Vagina (tissue), 2 donors: ENCODE results near the gene CMSS1. TPM values are rescaled to one million over a fixed set of nuclear protein-coding genes. Genes with fewer than 3 reads are reported as not detected.

Experiments used
- DNase-seq, 2 donors: peaks; one replicate each; pipeline ENCODE4 v3.0.0-alpha.2; 2017; ENCODE audit errors: extremely low spot score in 2 of 2
- H3K27ac ChIP-seq: fragments of 200-600 bp; sonication (generic); one replicate; pipeline ENCODE4 v1.5.1; 2019
- H3K27me3 ChIP-seq: fragments of 200-600 bp; sonication (generic); one replicate; pipeline ENCODE4 v1.5.1; 2019
- H3K36me3 ChIP-seq, 2 donors: fragments of 200-600 bp; sonication (generic); one replicate each; pipeline ENCODE4 v1.5.1; 2017 to 2019
- H3K4me1 ChIP-seq: fragments of 200-600 bp; sonication (generic); one replicate; pipeline ENCODE4 v1.5.1; 2019
- H3K4me3 ChIP-seq, 2 donors: fragments of 200-600 bp; sonication (generic); 1 replicate in 1 of 2; 2 replicates in 1 of 2; pipeline ENCODE4 v1.5.1; 2016 to 2019
- H3K9me3 ChIP-seq: fragments of 200-600 bp; sonication (generic); one replicate; pipeline ENCODE4 v1.5.1; 2019
- CTCF ChIP-seq, 3 experiments: fragments of 450-650 bp in 2 of 3; fragments of 200-600 bp in 1 of 3; sonication (generic) in 1 of 3; IDR thresholded peaks; one replicate each; pipeline ENCODE4 v1.5.1; 2017 to 2019; ENCODE audit warnings: antibody characterized with exemption in 3 of 3, mild to moderate bottlenecking in 2 of 3, moderate library complexity in 2 of 3
- POLR2A ChIP-seq, 2 donors: fragments of 450-650 bp; IDR thresholded peaks; one replicate each; pipeline ENCODE4 v1.6.1; 2017; ENCODE audit warnings: antibody characterized with exemption in 2 of 2, mild to moderate bottlenecking in 2 of 2, moderate library complexity in 2 of 2
- POLR2AphosphoS5 ChIP-seq, 2 donors: sonication (generic); formaldehyde crosslinking; IDR thresholded peaks; one replicate each; pipeline ENCODE4 v1.9.0; 2017; ENCODE audit warnings: antibody characterized with exemption in 2 of 2, mild to moderate bottlenecking in 2 of 2, low read depth in 1 of 2; ENCODE audit not compliant: insufficient read depth in 1 of 2
- intact Hi-C: fragments of 100-400 bp; cut with DNase I; formaldehyde crosslinking; loops from one replicate; pipeline ENCODE4 v1.15.1; 2023
- total RNA-seq: library from RNA; depleted of rRNA; stranded (reverse); fragments of >200 nt; gene quantifications from one replicate; pipeline ENCODE4 v1.2.3, GENCODE V29; 2016

The CMSS1 gene
- total RNA-seq, 1 donor from 2014 or later = 21.4 TPM

GRCh38 chr3:100106531-100107141 is 289.0 kb downstream of the CMSS1 start:
- TF ChIP-seq POLR2AphosphoS5 (IDR thresholded peaks at IDR 0.05; ENCODE audit: insufficient read depth in 1 of 2, low read depth in 1 of 2) = no peak
- TF ChIP-seq CTCF (IDR thresholded peaks at IDR 0.05) = no peak
- no peak for TF ChIP-seq POLR2A (IDR thresholded peaks at IDR 0.05)
- Histone ChIP-seq H3K9me3 (no peaks in the 10 kb centered on the region), H3K4me1 (peaks cover 57% of the 10 kb centered on the region), H3K36me3 (no peaks in the 10 kb centered on the region), H3K27me3 (no peaks in the 10 kb centered on the region), H3K27ac (peak overlapping the region; percentile 5), H3K4me3 (no peak overlapping the region)
- intact Hi-C loops = no loop called here
- no peak for DNase-seq

DNA sequence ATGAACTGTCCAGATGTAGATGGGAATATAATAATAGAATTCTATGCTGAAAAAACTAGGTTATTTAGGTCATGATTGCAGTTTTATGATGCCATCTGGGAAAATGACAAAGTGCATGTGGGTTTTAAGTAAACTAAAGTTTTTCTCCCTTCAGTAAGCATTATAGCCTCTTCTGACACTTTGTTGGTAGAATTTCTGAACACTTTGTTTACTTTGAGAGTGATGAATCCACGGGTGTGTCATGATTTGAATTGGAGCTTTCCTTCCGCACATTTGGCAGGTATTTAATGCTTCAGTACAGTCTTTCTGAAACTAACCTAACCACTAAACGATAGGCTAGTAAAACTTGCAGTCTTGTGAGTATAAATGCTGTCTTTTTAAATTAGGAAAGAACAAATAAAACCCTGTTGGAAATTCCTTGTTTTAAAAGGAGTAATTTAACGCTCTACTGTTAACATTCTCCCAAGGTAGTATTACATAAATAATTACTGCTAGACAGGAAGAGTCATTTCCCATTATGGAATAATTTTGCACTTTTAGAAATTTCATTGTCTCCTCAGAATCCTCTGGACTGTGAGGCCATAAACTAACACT is 289.7 kb downstream of the CMSS1 start:
- Histone ChIP-seq H3K4me3 (no peak overlapping the region), H3K36me3 (no peaks in the 10 kb centered on the region), H3K4me1 (peaks cover 57% of the 10 kb centered on the region), H3K27me3 (no peaks in the 10 kb centered on the region), H3K27ac (no peak overlapping the region), H3K9me3 (no peaks in the 10 kb centered on the region)
- intact Hi-C loops = no loop called here
- TF ChIP-seq POLR2AphosphoS5 (IDR thresholded peaks at IDR 0.05; ENCODE audit: insufficient read depth in 1 of 2, low read depth in 1 of 2) (peak in 1 of 2 donors; percentile 82), CTCF (IDR thresholded peaks at IDR 0.05) (no peak)
- DNase-seq = no peak

DNA sequence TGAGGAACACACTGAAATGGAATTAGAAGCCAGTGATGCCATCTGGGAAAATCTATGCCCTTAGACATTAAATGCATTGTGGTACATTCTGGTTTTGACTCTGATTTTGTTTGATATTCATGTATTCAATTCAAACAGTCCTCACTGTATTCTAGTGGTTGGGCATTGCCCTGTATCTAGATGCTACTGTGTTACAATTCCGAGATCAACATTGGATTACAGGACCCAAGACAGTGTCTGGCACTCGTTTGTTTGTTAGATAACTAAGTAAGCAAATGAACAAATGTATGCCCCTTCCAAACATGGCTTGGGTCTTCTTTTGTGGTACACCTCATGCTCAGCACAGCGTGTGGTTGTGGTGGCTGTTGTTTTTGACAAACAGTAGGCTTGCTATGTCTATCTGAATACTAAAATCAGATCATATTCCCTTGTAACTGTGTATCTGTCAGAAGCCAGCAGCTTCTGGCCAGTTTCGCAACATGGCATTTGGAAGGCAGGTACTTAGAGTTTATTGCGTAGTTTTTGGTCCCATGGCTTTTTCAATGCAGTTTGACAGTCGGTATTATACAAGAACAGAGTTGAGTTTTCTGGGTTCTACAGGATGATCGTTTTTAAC is 290.9 kb downstream of the CMSS1 start:
- no peak for DNase-seq
- Histone ChIP-seq H3K36me3 (no peaks in the 10 kb centered on the region), H3K27me3 (no peaks in the 10 kb centered on the region), H3K4me3 (no peak overlapping the region), H3K4me1 (peaks cover 52% of the 10 kb centered on the region), H3K27ac (no peak overlapping the region), H3K9me3 (no peaks in the 10 kb centered on the region)
- intact Hi-C loops = no loop called here
- TF ChIP-seq POLR2AphosphoS5 (IDR thresholded peaks at IDR 0.05; ENCODE audit: insufficient read depth in 1 of 2, low read depth in 1 of 2) (no peak), CTCF (IDR thresholded peaks at IDR 0.05) (no peak), POLR2A (IDR thresholded peaks at IDR 0.05) (no peak)

- intact Hi-C loops = no loop called here
- H3K27me3 ChIP-seq = no peaks in the 10 kb centered on the region
Observed at GRCh38 chr3:100110162-100110561, 292.5 kb downstream of the CMSS1 start.

More at GRCh38 chr3:100110162-100110561, 292.5 kb downstream of the CMSS1 start:
- no peak for DNase-seq
- no peak overlapping the region for H3K27ac ChIP-seq
- H3K4me1 ChIP-seq = peaks cover 36% of the 10 kb centered on the region
- H3K9me3 ChIP-seq = no peaks in the 10 kb centered on the region
- TF ChIP-seq POLR2A (IDR thresholded peaks at IDR 0.05) (no peak), POLR2AphosphoS5 (IDR thresholded peaks at IDR 0.05; ENCODE audit: insufficient read depth in 1 of 2, low read depth in 1 of 2) (no peak), CTCF (IDR thresholded peaks at IDR 0.05) (no peak)
- no peak overlapping the region for H3K4me3 ChIP-seq
- H3K36me3 ChIP-seq = no peaks in the 10 kb centered on the region
